Psoas muscle (tissue), 8 donors: ENCODE data around the gene DDAH1. TPM values are rescaled to one million over a fixed set of nuclear protein-coding genes. Genes with fewer than 3 reads are reported as not detected.

Experiments used
- ATAC-seq, 4 donors: fragments of 200-7000 bp; cut with Tn5 transposase; one replicate each; pipeline ENCODE4 v1.9.1; 2020; ENCODE audit warnings: moderate library complexity in 3 of 4, mild to moderate bottlenecking in 2 of 4
- DNase-seq, 2 donors: peaks; one replicate each; pipeline ENCODE4 v3.0.0-alpha.2; 2020
- H3K27ac ChIP-seq: fragments of 200-600 bp; one replicate; pipeline ENCODE4 v1.8.0; 2022
- H3K27me3 ChIP-seq, 3 donors: fragments of 200-600 bp in 1 of 3; one replicate each; pipeline versions ENCODE4 v1.6.1 to v1.8.0; 2013 to 2022; ENCODE audit warnings: low read length in 2 of 3, mild to moderate bottlenecking in 2 of 3, moderate library complexity in 1 of 3; ENCODE audit not compliant: insufficient read depth in 3 of 3
- H3K36me3 ChIP-seq, 2 donors: fragments of 200-600 bp in 1 of 2; one replicate each; pipeline versions ENCODE4 v1.6.1 to v1.8.0; 2013 to 2022; ENCODE audit warnings: low read depth in 1 of 2, mild to moderate bottlenecking in 1 of 2, moderate library complexity in 1 of 2; ENCODE audit not compliant: insufficient read depth in 1 of 2
- H3K4me1 ChIP-seq: fragments of 200-600 bp; one replicate; pipeline ENCODE4 v1.8.0; 2022
- H3K4me3 ChIP-seq: fragments of 200-600 bp; one replicate; pipeline ENCODE4 v1.8.0; 2022; ENCODE audit warnings: mild to moderate bottlenecking
- H3K9me3 ChIP-seq: fragments of 200-600 bp; one replicate; pipeline ENCODE4 v1.8.0; 2022
- CTCF ChIP-seq: fragments of 200-600 bp; IDR thresholded peaks from one replicate; pipeline ENCODE4 v1.8.0; 2022; ENCODE audit warnings: antibody characterized with exemption
- WGBS, 3 donors: extraction: QIAGEN DNeasy Blood & Tissue Kit; methylation state at CpG; one replicate each; pipeline versions ENCODE4 v1.1.6 to v1.1.7; 2013; 5-methylcytosine and 5-hydroxymethylcytosine counted together
- intact Hi-C, 2 donors: fragments of 100-400 bp; cut with DNase I; formaldehyde crosslinking; loops; one replicate each; pipeline versions ENCODE4 v1.11.0 to v1.14.2; 2022
- polyA plus RNA-seq, 3 donors: library from polyadenylated mRNA; stranded (reverse); fragments of 200-250 nt; gene quantifications; one replicate each; pipeline ENCODE4 v1.2.3, GENCODE V29; 2013
- total RNA-seq, 4 donors: library from RNA; stranded (reverse); fragmentation: NEBNext Ultra II Directional in 2 of 4; extraction: Animal tissue kit (Norgen Biotek cat#: 25700) in 2 of 4; gene quantifications; one replicate each; pipeline versions ENCODE4 v1.2.1 to v1.2.4, GENCODE V29; 2021 to 2023
- donor health status: healthy with polysubstance abuse.
- donor health status: DM: no; HTN: no; CAD: no; lungs with moderate emphysema.
- donor health status: Bipolar disorder and iron deficiency.
- donor health status: healthy.
- donor health status: DM: yes; HTN: yes; CAD: no.
- donor health status: DM: no; HTN: no; CAD: no.
- donor health status: DM: no; HTN: no; CAD: no.
- donor health status: DM: yes; HTN: yes; CAD: no.

Gene DDAH1
- total and polyA plus RNA-seq, 7 donors, result 2.1 to 53.6 (median 8.2) TPM

- TF ChIP-seq CTCF, result no peak
- DNase-seq (no peak), ATAC-seq (peak; percentile 80 to 90 (median 85))
- 22 to 32% (median 28%) methylated on average over 7 of the region's 7 CpGs for WGBS, 3 donors
- Histone ChIP-seq H3K27ac (peak overlapping the region; percentile 65), H3K4me3 (peak overlapping the region; percentile 16), H3K4me1 (peaks cover 51% of the 10 kb centered on the region), H3K36me3 (no peaks in the 10 kb centered on the region), H3K9me3 (no peaks in the 10 kb centered on the region), H3K27me3 (no peaks in the 10 kb centered on the region)
- intact Hi-C loops, result loop anchor here (5.0 to 10.0 kb wide), 3 partner anchors 42 to 125 kb away; partner anchors contain the start of gene DDAH1 (in 1 of the 2)
Observed at GRCh38 chr1:85339656-85340399, 125.1 kb downstream of the DDAH1 start.

- DNase-seq, result no peak
- H3K4me3 ChIP-seq, result peak overlapping the region; percentile 16
- peaks cover 51% of the 10 kb centered on the region for H3K4me1 ChIP-seq
- H3K27me3 ChIP-seq, result no peaks in the 10 kb centered on the region
- no peak for TF ChIP-seq CTCF
- peak overlapping the region; percentile 65 for H3K27ac ChIP-seq
- no peaks in the 10 kb centered on the region for H3K36me3 ChIP-seq
- intact Hi-C loops, result no loop called here
- H3K9me3 ChIP-seq, result no peaks in the 10 kb centered on the region
- peak; percentile 48 to 74 (median 66) for ATAC-seq
- 47 to 65% (median 51%) methylated on average over 5 of the region's 5 CpGs for WGBS, 3 donors
Observed at GRCh38 chr1:85339089-85339488, 125.9 kb downstream of the DDAH1 start.

GRCh38 chr1:85334962-85335361, 130.0 kb downstream of the DDAH1 start:
- DNase-seq (no peak), ATAC-seq (no peak)
- no peaks in the 10 kb centered on the region for H3K9me3 ChIP-seq
- H3K36me3 ChIP-seq, result no peaks in the 10 kb centered on the region
- intact Hi-C loops, result no loop called here
- WGBS, 3 donors, result 84 to 97% (median 92%) methylated on average over 2 of the region's 2 CpGs
- peaks cover 34% of the 10 kb centered on the region for H3K4me1 ChIP-seq
- H3K27me3 ChIP-seq, result no peaks in the 10 kb centered on the region
- H3K27ac ChIP-seq, result no peak overlapping the region
- no peak overlapping the region for H3K4me3 ChIP-seq
- TF ChIP-seq CTCF, result no peak

GRCh38 chr1:85333186-85333585, 131.8 kb downstream of the DDAH1 start:
- no peak for ATAC-seq
- no peaks in the 10 kb centered on the region for H3K9me3 ChIP-seq
- H3K27me3 ChIP-seq, result no peaks in the 10 kb centered on the region
- no peak for DNase-seq
- H3K36me3 ChIP-seq, result no peaks in the 10 kb centered on the region
- H3K4me1 ChIP-seq, result peaks cover 31% of the 10 kb centered on the region
- no peak overlapping the region for H3K27ac ChIP-seq
- no peak overlapping the region for H3K4me3 ChIP-seq
- intact Hi-C loops, result no loop called here
- WGBS, 3 donors, result 92 to 98% (median 95%) methylated on average over 1 of the region's 1 CpG
- no peak for TF ChIP-seq CTCF
